GM23338 (cell line): ENCODE results near the gene UCP1. TPM values are rescaled to one million over a fixed set of nuclear protein-coding genes. Genes with fewer than 3 reads are reported as not detected.

Experiments used
- ATAC-seq: fragments of 200-7000 bp; cut with Tn5 transposase; 3 replicates; pipeline ENCODE4 v1.9.1; 2020
- DNase-seq: peaks from one replicate; pipeline ENCODE4 v3.0.0-alpha.2; 2015; ENCODE audit warnings: low spot score
- H2AFZ ChIP-seq: fragments of 200-600 bp; sonication (generic); 2 replicates; pipeline ENCODE4 v1.8.0; 2016; ENCODE audit warnings: antibody characterized with exemption, mild to moderate bottlenecking, moderate library complexity
- H3F3A ChIP-seq: fragments of 200-600 bp; sonication (generic); replicated peaks from 2 replicates; pipeline ENCODE4 v1.8.0; 2017; ENCODE audit warnings: antibody characterized with exemption, mixed run types, low read depth
- H3K27ac ChIP-seq: fragments of 200-600 bp; sonication (generic); 2 replicates; pipeline ENCODE4 v1.6.1; 2016; ENCODE audit warnings: low read depth
- H3K27me3 ChIP-seq: fragments of 200-600 bp; sonication (generic); 2 replicates; pipeline ENCODE4 v1.8.0; 2016; ENCODE audit warnings: mild to moderate bottlenecking, mixed run types, moderate library complexity; ENCODE audit not compliant: insufficient read depth
- H3K36me3 ChIP-seq: fragments of 200-600 bp; sonication (generic); 2 replicates; pipeline ENCODE4 v1.8.0; 2016; ENCODE audit warnings: mild to moderate bottlenecking; ENCODE audit not compliant: insufficient read depth
- H3K4me1 ChIP-seq: fragments of 200-600 bp; sonication (generic); 2 replicates; pipeline ENCODE4 v1.8.0; 2016; ENCODE audit warnings: mild to moderate bottlenecking, moderate library complexity; ENCODE audit not compliant: insufficient read depth
- H3K4me2 ChIP-seq: fragments of 200-600 bp; sonication (generic); 2 replicates; pipeline ENCODE4 v1.7.1; 2017; ENCODE audit warnings: mixed run types
- H3K4me3 ChIP-seq: fragments of 200-600 bp; sonication (generic); 2 replicates; pipeline ENCODE4 v1.6.1; 2016; ENCODE audit warnings: mixed run types
- H3K79me2 ChIP-seq: fragments of 200-600 bp; sonication (generic); replicated peaks from 2 replicates; pipeline ENCODE4 v1.8.0; 2017; ENCODE audit warnings: mild to moderate bottlenecking; ENCODE audit not compliant: insufficient read depth
- H3K9me2 ChIP-seq: fragments of 200-600 bp; sonication (generic); 2 replicates; pipeline ENCODE4 v1.8.0; 2017; ENCODE audit not compliant: insufficient read depth
- H4K20me1 ChIP-seq: fragments of 200-600 bp; sonication (generic); replicated peaks from 2 replicates; pipeline ENCODE4 v1.8.0; 2017; ENCODE audit warnings: mild to moderate bottlenecking; ENCODE audit not compliant: insufficient read depth
- H3K27ac Mint-ChIP-seq: 2 replicates; pipeline ENCODE4 v1.8.0; 2020; ENCODE audit warnings: inconsistent platforms, mild to moderate bottlenecking, moderate library complexity, mixed read lengths
- H3K27me3 Mint-ChIP-seq: 3 replicates; pipeline ENCODE4 v1.8.0; 2022; ENCODE audit warnings: low read depth, mild to moderate bottlenecking, moderate library complexity, mixed read lengths, inconsistent platforms; ENCODE audit not compliant: insufficient read depth, poor library complexity
- H3K36me3 Mint-ChIP-seq: 3 replicates; pipeline ENCODE4 v1.8.0; 2021; ENCODE audit warnings: low read depth, mild to moderate bottlenecking, inconsistent platforms, moderate library complexity, mixed read lengths
- H3K4me1 Mint-ChIP-seq: 3 replicates; pipeline ENCODE4 v1.8.0; 2020; ENCODE audit warnings: mild to moderate bottlenecking, inconsistent platforms, mixed read lengths
- H3K4me3 Mint-ChIP-seq: 3 replicates; pipeline ENCODE4 v1.8.0; 2021; ENCODE audit warnings: moderate library complexity, mild to moderate bottlenecking, inconsistent platforms, mixed read lengths
- H3K9me3 Mint-ChIP-seq: 3 replicates; pipeline ENCODE4 v1.8.0; 2020; ENCODE audit warnings: moderate library complexity, mild to moderate bottlenecking, inconsistent platforms, mixed read lengths
- CREB1 ChIP-seq: fragments of 250-450 bp; sonication (Bioruptor Pico); IDR thresholded peaks from 2 replicates; pipeline ENCODE4 v1.5.0; 2020; ENCODE audit warnings: low read depth, mild to moderate bottlenecking, moderate library complexity
- JUNB ChIP-seq: IDR thresholded peaks from one replicate; pipeline ENCODE4 v1.6.1; 2016; ENCODE audit warnings: antibody characterized with exemption; ENCODE audit not compliant: unreplicated experiment
- NANOG ChIP-seq: IDR thresholded peaks from 2 replicates; pipeline ENCODE4 v1.6.1; 2016; ENCODE audit warnings: antibody characterized with exemption, borderline replicate concordance
- POLR2AphosphoS5 ChIP-seq: IDR thresholded peaks from 2 replicates; pipeline ENCODE4 v1.6.1; 2016; ENCODE audit warnings: antibody characterized with exemption, low read depth
- STAT1 ChIP-seq: IDR thresholded peaks from one replicate; pipeline ENCODE4 v1.6.1; 2016; ENCODE audit warnings: antibody characterized with exemption; ENCODE audit not compliant: unreplicated experiment
- ZNF114 ChIP-seq: fragments of 250-450 bp; sonication (Bioruptor Pico); IDR thresholded peaks from 2 replicates; pipeline ENCODE4 v1.5.0; 2020; ENCODE audit warnings: mild to moderate bottlenecking, moderate library complexity
- ZNF331 ChIP-seq: fragments of 250-450 bp; sonication (Bioruptor Pico); IDR thresholded peaks from 2 replicates; pipeline ENCODE4 v1.5.0; 2020; ENCODE audit warnings: low read depth, mild to moderate bottlenecking, moderate library complexity
- polyA plus RNA-seq: library from polyadenylated mRNA; unstranded; fragments of >200 nt; fragmentation: Nextera tagmentation; extraction: Ambion mirVana; gene quantifications from 2 replicates; pipeline ENCODE4 v1.2.1, GENCODE V29; 2016
- total RNA-seq: library from RNA; depleted of rRNA; stranded (reverse); fragments of >200 nt; shearing (Covaris generic); gene quantifications from 2 replicates; pipeline ENCODE4 v1.2.3, GENCODE V29; 2014
- TF ChIP-seq, protein P1 (sequence below): IDR thresholded peaks from one replicate; pipeline ENCODE4 v1.6.1; 2018; ENCODE audit warnings: antibody characterized with exemption; ENCODE audit not compliant: unreplicated experiment
- TF ChIP-seq, protein P2 (sequence below), 2 experiments: fragments of 200-600 bp in 1 of 2; sonication (generic) in 1 of 2; conservative IDR thresholded peaks; 2 replicates each; pipeline versions ENCODE4 v1.5.1 to v1.6.1; 2016 to 2017; ENCODE audit warnings: antibody characterized with exemption in 2 of 2, low read depth in 2 of 2, mild to moderate bottlenecking in 2 of 2, moderate library complexity in 1 of 2
- TF ChIP-seq, protein P3 (sequence below): IDR thresholded peaks from 2 replicates; pipeline ENCODE4 v1.6.1; 2016; ENCODE audit warnings: antibody characterized with exemption

Gene UCP1
- total and polyA plus RNA-seq, 2 experiments from 2014 or later, result 0.21 TPM; not detected in 1

DNA sequence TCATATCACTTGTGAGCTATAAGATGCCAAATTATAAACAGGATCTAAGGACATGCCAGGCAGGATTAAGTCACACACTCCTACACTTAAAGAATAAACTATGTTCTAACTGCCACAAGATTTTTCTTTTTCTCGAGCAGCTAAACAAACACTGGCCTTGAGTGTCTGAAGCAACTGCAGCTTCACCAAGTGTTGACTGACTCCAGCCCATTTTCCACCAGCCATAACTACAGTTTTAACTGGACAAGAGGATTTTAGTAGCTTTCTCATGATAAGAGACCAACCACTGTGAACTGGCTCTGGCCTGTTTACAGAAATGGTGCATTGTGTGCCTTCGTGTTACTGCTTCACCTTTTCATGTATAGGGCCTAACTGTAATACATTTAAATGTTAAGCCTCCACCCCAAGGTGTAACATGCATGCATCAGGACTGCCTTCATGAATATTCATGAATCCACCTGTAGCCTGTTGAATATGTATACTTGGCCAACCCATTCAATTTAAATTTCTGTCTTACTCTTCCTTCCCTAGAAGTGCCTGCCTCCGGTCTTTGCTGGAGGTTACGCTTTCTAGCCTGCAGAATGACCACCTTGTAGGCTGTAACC, 10.8 kb downstream of the UCP1 start:
- no peaks in the 10 kb centered on the region for H3K27me3 Mint-ChIP-seq
- H3K27ac Mint-ChIP-seq, result peak overlapping the region; percentile 61
- H3K27me3 ChIP-seq, result no peaks in the 10 kb centered on the region
- peak overlapping the region; percentile 52 for H3K27ac ChIP-seq
- TF ChIP-seq, protein P1, sequence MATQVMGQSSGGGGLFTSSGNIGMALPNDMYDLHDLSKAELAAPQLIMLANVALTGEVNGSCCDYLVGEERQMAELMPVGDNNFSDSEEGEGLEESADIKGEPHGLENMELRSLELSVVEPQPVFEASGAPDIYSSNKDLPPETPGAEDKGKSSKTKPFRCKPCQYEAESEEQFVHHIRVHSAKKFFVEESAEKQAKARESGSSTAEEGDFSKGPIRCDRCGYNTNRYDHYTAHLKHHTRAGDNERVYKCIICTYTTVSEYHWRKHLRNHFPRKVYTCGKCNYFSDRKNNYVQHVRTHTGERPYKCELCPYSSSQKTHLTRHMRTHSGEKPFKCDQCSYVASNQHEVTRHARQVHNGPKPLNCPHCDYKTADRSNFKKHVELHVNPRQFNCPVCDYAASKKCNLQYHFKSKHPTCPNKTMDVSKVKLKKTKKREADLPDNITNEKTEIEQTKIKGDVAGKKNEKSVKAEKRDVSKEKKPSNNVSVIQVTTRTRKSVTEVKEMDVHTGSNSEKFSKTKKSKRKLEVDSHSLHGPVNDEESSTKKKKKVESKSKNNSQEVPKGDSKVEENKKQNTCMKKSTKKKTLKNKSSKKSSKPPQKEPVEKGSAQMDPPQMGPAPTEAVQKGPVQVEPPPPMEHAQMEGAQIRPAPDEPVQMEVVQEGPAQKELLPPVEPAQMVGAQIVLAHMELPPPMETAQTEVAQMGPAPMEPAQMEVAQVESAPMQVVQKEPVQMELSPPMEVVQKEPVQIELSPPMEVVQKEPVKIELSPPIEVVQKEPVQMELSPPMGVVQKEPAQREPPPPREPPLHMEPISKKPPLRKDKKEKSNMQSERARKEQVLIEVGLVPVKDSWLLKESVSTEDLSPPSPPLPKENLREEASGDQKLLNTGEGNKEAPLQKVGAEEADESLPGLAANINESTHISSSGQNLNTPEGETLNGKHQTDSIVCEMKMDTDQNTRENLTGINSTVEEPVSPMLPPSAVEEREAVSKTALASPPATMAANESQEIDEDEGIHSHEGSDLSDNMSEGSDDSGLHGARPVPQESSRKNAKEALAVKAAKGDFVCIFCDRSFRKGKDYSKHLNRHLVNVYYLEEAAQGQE, result no peak
- TF ChIP-seq CREB1 (CRISPR knock-in tag), result no peak
- no peak for TF ChIP-seq NANOG
- no peak for TF ChIP-seq ZNF114 (CRISPR knock-in tag)
- TF ChIP-seq, protein P2, sequence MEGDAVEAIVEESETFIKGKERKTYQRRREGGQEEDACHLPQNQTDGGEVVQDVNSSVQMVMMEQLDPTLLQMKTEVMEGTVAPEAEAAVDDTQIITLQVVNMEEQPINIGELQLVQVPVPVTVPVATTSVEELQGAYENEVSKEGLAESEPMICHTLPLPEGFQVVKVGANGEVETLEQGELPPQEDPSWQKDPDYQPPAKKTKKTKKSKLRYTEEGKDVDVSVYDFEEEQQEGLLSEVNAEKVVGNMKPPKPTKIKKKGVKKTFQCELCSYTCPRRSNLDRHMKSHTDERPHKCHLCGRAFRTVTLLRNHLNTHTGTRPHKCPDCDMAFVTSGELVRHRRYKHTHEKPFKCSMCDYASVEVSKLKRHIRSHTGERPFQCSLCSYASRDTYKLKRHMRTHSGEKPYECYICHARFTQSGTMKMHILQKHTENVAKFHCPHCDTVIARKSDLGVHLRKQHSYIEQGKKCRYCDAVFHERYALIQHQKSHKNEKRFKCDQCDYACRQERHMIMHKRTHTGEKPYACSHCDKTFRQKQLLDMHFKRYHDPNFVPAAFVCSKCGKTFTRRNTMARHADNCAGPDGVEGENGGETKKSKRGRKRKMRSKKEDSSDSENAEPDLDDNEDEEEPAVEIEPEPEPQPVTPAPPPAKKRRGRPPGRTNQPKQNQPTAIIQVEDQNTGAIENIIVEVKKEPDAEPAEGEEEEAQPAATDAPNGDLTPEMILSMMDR (conservative IDR thresholded peaks at IDR 0.05; ENCODE audit: low read depth in 2 of 2), result no peak
- TF ChIP-seq ZNF331, result no peak
- TF ChIP-seq POLR2AphosphoS5, result no peak
- peak; percentile 87 for ATAC-seq
- no peaks in the 10 kb centered on the region for H3K36me3 ChIP-seq
- H4K20me1 ChIP-seq, result no peaks in the 10 kb centered on the region
- peak; percentile 64 for DNase-seq
- no peaks in the 10 kb centered on the region for H3F3A ChIP-seq
- peaks cover 48% of the 10 kb centered on the region for H3K4me1 ChIP-seq
- no peaks in the 10 kb centered on the region for H3K79me2 ChIP-seq
- no peak overlapping the region for H3K4me3 ChIP-seq
- H3K4me3 Mint-ChIP-seq, result 0 out of 3 replicates have a peak overlapping the region, but pooled peaks have one; percentile 31
- peak overlapping the region; percentile 68 for H3K4me2 ChIP-seq
- H3K9me2 ChIP-seq, result no peaks in the 10 kb centered on the region
- H3K36me3 Mint-ChIP-seq, result no peaks in the 10 kb centered on the region
- no peak overlapping the region for H2AFZ ChIP-seq
- no peaks in the 10 kb centered on the region for H3K9me3 Mint-ChIP-seq
- peaks cover 43% of the 10 kb centered on the region for H3K4me1 Mint-ChIP-seq

GRCh38 chr4:140556372-140557085, 12.2 kb downstream of the UCP1 start:
- Mint-ChIP-seq H3K4me3 (no peak overlapping the region; the same call in 2 of the 3 replicates), H3K4me1 (peaks cover 43% of the 10 kb centered on the region), H3K27ac (no peak overlapping the region), H3K27me3 (no peaks in the 10 kb centered on the region), H3K36me3 (no peaks in the 10 kb centered on the region), H3K9me3 (no peaks in the 10 kb centered on the region)
- Histone ChIP-seq H2AFZ (no peak overlapping the region), H3K36me3 (no peaks in the 10 kb centered on the region), H3K27ac (peak overlapping the region; percentile 52), H3K27me3 (no peaks in the 10 kb centered on the region), H3F3A (no peaks in the 10 kb centered on the region), H3K79me2 (no peaks in the 10 kb centered on the region), H3K9me2 (no peaks in the 10 kb centered on the region), H3K4me2 (peak overlapping the region; percentile 68), H3K4me1 (peaks cover 50% of the 10 kb centered on the region), H3K4me3 (peak overlapping the region; percentile 27; the same call in 1 of the 2 replicates), H4K20me1 (no peaks in the 10 kb centered on the region)
- peak; percentile 30 for DNase-seq
- ATAC-seq, result peak; percentile 45
- TF ChIP-seq NANOG, result no peak
- TF ChIP-seq, protein P1, result no peak
- TF ChIP-seq ZNF114 (CRISPR knock-in tag), result no peak
- TF ChIP-seq, protein P3, sequence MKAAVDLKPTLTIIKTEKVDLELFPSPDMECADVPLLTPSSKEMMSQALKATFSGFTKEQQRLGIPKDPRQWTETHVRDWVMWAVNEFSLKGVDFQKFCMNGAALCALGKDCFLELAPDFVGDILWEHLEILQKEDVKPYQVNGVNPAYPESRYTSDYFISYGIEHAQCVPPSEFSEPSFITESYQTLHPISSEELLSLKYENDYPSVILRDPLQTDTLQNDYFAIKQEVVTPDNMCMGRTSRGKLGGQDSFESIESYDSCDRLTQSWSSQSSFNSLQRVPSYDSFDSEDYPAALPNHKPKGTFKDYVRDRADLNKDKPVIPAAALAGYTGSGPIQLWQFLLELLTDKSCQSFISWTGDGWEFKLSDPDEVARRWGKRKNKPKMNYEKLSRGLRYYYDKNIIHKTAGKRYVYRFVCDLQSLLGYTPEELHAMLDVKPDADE, result no peak
- no peak for TF ChIP-seq POLR2AphosphoS5
- TF ChIP-seq CREB1 (CRISPR knock-in tag), result no peak
- TF ChIP-seq ZNF331, result no peak
- no peak for TF ChIP-seq JUNB
- TF ChIP-seq STAT1, result no peak
